KOPT-K1 (cell line): Measurements from ENCODE around the gene ENOPH1.
"Not testable (repeated sequence)": the region's sequence is repeated elsewhere in the genome, so short reads cannot be mapped to it uniquely, and the experiment has no call there.

Experiments
- H3K27ac ChIP-seq: fragments of 200-600 bp; sonication (generic); 2 replicates; pipeline ENCODE4 v1.5.1; 2016; ENCODE audit warnings: antibody characterized with exemption, mild to moderate bottlenecking, low read depth, low read length; ENCODE audit not compliant: poor library complexity, severe bottlenecking
- H3K36me3 ChIP-seq: fragments of 200-600 bp; sonication (generic); 2 replicates; pipeline ENCODE4 v1.5.1; 2017; ENCODE audit warnings: antibody characterized with exemption, mild to moderate bottlenecking, low read length, moderate library complexity; ENCODE audit not compliant: insufficient read depth
- H3K9me3 ChIP-seq: fragments of 200-600 bp; sonication (generic); 2 replicates; pipeline ENCODE4 v1.5.1; 2017; ENCODE audit warnings: antibody characterized with exemption, low read length, mild to moderate bottlenecking; ENCODE audit not compliant: insufficient read depth, poor library complexity, severe bottlenecking

Gene ENOPH1

GRCh38 chr4:82473621-82474164 is 43.3 kb downstream of the ENOPH1 start:
- Histone ChIP-seq H3K27ac (no peak overlapping the region), H3K9me3 (no peaks in the 10 kb centered on the region), H3K36me3 (peaks cover 21% of the 10 kb centered on the region)

GRCh38 chr4:82475931-82476330 is 45.5 kb downstream of the ENOPH1 start:
- H3K27ac ChIP-seq, H3K9me3 ChIP-seq: not testable (repeated sequence)
- H3K36me3 ChIP-seq = peaks cover 26% of the 10 kb centered on the region

- H3K9me3 ChIP-seq, H3K27ac ChIP-seq: not testable (repeated sequence)
- H3K36me3 ChIP-seq = peaks cover 30% of the 10 kb centered on the region
These were observed 47.1 kb downstream of the ENOPH1 start for GRCh38 chr4:82477469-82477868.

- Histone ChIP-seq H3K36me3 (peaks cover 42% of the 10 kb centered on the region), H3K27ac (no peak overlapping the region), H3K9me3 (no peaks in the 10 kb centered on the region)
These were observed 49.2 kb downstream of the ENOPH1 start for GRCh38 chr4:82479562-82479961.

- Histone ChIP-seq H3K9me3 (no peaks in the 10 kb centered on the region), H3K36me3 (peaks cover 52% of the 10 kb centered on the region), H3K27ac (no peak overlapping the region)
These were observed 50.5 kb downstream of the ENOPH1 start for GRCh38 chr4:82480771-82481505.

GRCh38 chr4:82481506-82481840 is 51.1 kb downstream of the ENOPH1 start:
- Histone ChIP-seq H3K9me3 (no peaks in the 10 kb centered on the region), H3K36me3 (peaks cover 52% of the 10 kb centered on the region), H3K27ac (no peak overlapping the region)

- H3K9me3 ChIP-seq = no peaks in the 10 kb centered on the region
- H3K27ac ChIP-seq = no peak overlapping the region
- peaks cover 52% of the 10 kb centered on the region for H3K36me3 ChIP-seq
These were observed 52.0 kb downstream of the ENOPH1 start for GRCh38 chr4:82482387-82482786.

GRCh38 chr4:82484996-82485783 is 54.8 kb downstream of the ENOPH1 start:
- Histone ChIP-seq H3K36me3 (peaks cover 43% of the 10 kb centered on the region), H3K9me3 (no peaks in the 10 kb centered on the region), H3K27ac (no peak overlapping the region)

GRCh38 chr4:82489076-82489475 is 58.7 kb downstream of the ENOPH1 start:
- Histone ChIP-seq H3K36me3 (peaks cover 15% of the 10 kb centered on the region), H3K27ac (no peak overlapping the region), H3K9me3 (no peaks in the 10 kb centered on the region)

GRCh38 chr4:82489987-82490386 is 59.6 kb downstream of the ENOPH1 start:
- no peak overlapping the region for H3K27ac ChIP-seq
- H3K36me3 ChIP-seq = peaks cover 6% of the 10 kb centered on the region
- H3K9me3 ChIP-seq = no peaks in the 10 kb centered on the region

- Histone ChIP-seq H3K9me3 (no peaks in the 10 kb centered on the region), H3K36me3 (no peaks in the 10 kb centered on the region; the same call in 1 of the 2 replicates), H3K27ac (no peak overlapping the region)
These were observed 61.0 kb downstream of the ENOPH1 start for GRCh38 chr4:82491251-82491960.

- no peak overlapping the region for H3K27ac ChIP-seq
These were observed 63.5 kb downstream of the ENOPH1 start for GRCh38 chr4:82493721-82494425.

GRCh38 chr4:82495666-82496065 is 65.3 kb downstream of the ENOPH1 start:
- H3K36me3 ChIP-seq = no peaks in the 10 kb centered on the region; the same call in 1 of the 2 replicates
- no peaks in the 10 kb centered on the region for H3K9me3 ChIP-seq
- H3K27ac ChIP-seq = no peak overlapping the region

More at GRCh38 chr4:82493721-82494425, 63.5 kb downstream of the ENOPH1 start:
- Histone ChIP-seq H3K9me3 (no peaks in the 10 kb centered on the region), H3K36me3 (no peaks in the 10 kb centered on the region; the same call in 1 of the 2 replicates)

- no peak overlapping the region for H3K27ac ChIP-seq
- no peaks in the 10 kb centered on the region for H3K9me3 ChIP-seq
- H3K36me3 ChIP-seq = no peaks in the 10 kb centered on the region; the same call in 1 of the 2 replicates
These were observed 66.0 kb downstream of the ENOPH1 start for GRCh38 chr4:82496349-82496748.
